OCI-M2 (cell line): ENCODE measurements around the gene HEATR5A.
"Not testable (repeated sequence)": the region's sequence is repeated elsewhere in the genome, so short reads cannot be mapped to it uniquely, and the experiment has no call there.

ENCODE experiments used
- DNase-seq: peaks from one replicate; lab custom pipeline; 2025; ENCODE audit not compliant: unreplicated experiment; lab: John Stamatoyannopoulos, UW

Gene HEATR5A

DNA sequence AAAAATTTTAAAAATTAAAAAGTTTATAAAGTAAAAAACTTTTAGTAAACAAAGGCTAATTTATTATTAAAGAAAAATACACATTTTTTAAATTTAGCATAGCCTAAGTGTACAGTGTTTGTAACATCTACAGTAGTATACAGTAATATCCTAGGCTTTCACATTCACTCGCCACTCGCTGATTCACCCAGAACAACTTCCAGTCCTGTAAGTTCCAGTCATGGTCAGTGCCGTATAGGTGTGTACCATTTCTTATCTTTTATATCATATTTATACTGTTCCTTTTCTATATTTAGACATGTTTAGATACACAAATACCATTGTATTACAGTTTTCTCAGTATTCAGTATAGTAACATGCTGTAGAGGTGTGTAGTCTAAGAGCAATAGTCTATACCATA lies 28.9 kb downstream of the HEATR5A start:
- no peak for DNase-seq

DNA sequence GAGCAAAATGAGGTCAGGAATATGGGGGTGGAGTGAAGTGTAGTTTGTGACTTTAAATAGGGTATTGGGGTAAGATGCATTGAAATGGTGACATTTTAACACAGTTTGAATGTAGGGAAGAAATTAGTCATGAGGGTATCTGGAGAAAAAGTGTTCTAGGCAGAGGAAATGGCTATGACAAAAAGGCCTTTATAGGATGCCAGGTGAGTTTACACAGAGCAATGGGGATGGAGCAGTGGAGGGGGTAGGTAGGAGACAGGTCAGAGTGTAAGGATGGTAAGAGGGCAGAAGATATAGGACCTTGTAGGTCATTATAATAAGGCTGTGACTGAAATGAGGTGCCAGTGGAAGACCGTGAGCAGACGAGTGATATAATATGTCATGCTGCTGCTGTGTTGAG lies 30.4 kb downstream of the HEATR5A start:
- DNase-seq, result no peak

DNA sequence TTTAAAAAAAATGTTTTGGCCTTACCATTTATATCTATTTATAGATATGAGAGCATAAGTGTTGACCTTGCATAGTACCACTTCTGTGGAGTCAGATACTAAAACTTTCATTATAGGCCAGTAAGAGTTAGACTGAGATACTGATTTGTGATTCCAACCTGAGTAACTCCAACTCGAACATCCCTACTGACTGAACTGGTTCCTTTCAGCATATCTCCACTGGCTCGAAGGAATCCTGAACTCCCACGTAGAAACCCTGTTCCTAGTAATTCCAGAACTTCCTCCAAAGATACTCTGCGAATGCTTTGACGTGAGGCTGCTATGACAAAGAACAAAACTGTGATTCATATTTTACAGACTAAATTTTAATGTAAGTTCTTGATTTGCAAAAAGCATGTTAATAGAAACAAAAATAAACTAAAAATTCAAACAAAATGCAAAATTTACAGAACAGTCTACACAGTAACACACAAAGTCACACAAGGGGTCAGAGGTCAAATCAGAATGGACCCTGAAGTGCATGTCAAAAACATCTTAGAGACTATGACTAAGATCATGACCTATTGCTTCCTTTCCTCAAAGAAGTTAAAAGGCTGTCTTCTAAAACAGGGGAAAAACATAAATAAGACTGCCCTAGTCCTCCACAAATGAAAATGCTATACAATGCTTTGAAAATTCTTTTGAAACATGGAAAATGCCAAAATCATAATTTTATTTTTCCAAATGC lies 31.5 kb downstream of the HEATR5A start:
- DNase-seq, result no peak

DNA sequence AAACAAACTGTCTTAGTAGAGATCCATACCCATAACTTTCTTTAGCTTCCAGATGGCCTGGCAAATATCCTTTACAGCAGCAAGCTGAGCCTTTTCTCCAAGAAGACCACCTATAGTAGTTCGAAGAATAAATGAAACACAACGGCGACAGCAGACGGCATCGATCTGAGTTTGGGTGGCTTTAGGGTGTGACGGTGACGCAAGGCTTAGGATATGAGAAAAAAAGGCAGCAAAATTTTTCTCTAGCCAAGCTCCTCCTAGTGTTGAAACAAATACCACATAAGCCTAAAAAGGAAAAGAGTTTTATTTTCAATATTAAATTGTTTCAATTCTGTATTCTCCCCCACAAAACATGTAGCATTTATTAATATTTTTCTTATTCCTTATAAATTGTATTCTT lies 33.3 kb downstream of the HEATR5A start:
- DNase-seq, result no peak

DNA sequence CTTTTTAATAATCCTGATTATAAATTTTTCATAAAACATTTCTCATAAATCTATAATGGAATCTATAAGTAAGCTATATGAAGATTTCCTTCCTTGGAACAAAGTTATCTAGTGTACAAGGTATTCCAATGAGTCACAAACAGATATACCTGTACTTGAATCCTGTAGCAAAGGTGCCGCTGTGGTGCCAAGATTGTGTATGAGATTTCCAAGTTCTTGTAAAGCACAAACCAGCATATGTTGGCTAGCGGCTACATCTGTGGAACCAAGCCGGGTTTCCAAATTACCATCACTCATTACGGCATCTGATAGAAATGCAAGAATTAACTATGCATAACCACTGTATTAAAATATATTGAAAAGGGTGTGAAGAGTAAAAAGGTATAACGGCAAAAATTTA lies 34.1 kb downstream of the HEATR5A start:
- DNase-seq, result no peak

DNA sequence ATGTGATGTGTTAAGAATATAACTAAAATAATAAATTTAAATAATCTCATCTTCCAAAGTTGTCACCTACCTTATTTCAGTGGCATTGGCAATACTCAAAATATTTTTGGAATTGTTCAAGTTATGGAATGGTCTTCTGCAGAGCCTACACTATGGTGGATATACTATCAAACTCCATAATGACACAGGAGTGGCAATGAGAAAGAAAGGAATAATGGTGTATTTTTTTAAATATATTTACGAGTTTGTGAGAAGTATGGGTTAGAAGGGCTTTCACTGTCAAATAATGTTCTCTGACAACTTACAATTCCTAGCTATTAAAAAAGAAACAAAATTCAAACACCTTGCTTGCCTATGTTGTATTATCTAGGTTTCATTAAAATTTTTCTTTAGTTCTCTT lies 38.1 kb downstream of the HEATR5A start:
- DNase-seq, result no peak

DNA sequence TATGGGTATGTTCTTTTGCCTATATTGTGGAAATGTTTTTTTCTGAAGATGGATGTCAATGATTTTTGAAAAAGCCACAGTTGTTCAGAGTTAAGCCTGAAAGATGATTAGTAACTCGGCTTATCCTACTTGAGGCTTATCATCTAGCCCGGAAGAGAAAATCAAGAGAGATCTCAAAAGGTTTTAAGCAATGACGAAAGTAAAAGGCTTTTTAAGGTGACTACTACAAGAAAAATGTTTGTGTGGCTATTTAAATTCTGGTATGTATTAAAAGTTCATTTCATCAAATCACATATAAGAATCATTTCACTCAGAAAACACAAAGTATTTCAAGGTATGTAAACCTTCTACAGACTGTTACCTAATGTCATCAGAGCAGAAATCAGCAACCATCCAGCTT lies 40.2 kb downstream of the HEATR5A start:
- no peak for DNase-seq

DNA sequence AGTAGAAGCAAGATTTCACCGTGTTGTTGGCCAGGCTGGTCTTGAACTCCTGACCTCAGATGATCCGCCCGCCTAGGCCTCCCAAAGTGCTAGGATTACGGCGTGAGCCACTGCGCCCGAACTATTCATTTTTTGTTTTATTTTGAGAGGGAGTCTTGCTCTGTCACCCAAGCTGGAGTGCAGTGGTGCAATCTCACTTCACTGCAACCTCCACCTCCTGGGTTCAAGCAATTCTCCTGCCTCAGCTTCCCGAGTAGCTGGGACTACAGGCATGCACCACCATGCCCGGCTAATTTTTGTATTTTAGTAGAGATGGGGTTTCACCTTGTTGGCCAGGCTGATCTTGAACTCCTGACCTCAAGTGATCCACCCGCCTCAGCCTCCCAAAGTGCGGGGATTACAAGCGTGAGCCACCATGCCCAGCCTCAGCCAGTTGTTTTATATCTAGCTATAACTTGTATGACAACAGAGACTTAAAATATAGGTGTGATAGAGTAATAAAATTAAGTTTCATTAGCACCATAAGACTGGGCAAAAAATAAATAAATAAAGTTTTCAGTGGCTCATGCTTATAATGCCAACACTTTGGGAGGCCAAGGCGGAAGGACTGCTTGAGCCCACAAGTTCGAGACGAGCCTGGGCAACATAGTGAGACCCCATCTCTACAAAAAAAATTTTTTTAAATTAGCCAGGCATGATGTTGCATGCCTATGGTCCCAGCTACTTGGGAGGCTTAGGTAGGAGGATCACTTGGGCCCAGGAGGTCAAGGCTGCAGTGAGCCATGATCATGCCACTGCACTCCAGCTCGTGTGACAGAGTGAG lies 41.0 kb downstream of the HEATR5A start:
- DNase-seq, result not testable (repeated sequence)

DNA sequence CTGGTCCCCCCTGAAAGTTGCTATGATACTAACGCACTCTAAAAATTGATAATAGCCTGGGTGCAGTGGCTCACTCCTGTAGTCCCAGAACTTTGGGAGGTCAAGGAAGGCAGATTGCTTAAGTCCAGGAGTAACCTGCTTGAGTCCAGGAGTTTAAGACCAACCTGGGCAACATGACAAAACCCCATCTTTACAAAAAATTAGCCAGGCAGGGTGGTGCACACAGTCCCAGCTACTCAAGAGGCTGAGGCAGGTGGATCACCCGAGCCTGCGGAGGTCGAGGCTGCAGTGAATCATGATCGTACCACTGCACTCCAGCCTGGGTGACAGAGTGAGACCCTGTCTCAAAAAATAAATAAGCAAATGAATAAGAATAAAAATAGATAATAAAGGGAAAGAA lies 42.9 kb downstream of the HEATR5A start:
- no peak for DNase-seq

DNA sequence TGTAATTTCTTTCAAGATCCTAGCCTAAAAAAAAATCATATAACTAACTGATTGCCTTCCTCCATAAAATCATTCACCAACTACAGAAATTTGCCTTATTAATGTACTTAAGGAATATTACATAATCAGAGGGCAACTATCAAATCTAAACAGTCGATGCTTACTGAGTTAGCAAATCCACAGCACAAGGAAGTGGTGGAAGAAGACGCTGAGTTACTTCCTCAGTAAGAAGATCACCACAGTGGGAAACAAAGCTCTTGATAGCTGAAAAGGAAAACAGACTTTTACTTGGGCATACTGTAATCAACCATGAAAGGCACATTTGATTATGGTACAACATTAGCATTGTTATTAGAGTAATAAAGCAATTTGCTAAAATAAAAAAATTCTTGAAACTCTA lies 48.7 kb downstream of the HEATR5A start:
- DNase-seq, result no peak

DNA sequence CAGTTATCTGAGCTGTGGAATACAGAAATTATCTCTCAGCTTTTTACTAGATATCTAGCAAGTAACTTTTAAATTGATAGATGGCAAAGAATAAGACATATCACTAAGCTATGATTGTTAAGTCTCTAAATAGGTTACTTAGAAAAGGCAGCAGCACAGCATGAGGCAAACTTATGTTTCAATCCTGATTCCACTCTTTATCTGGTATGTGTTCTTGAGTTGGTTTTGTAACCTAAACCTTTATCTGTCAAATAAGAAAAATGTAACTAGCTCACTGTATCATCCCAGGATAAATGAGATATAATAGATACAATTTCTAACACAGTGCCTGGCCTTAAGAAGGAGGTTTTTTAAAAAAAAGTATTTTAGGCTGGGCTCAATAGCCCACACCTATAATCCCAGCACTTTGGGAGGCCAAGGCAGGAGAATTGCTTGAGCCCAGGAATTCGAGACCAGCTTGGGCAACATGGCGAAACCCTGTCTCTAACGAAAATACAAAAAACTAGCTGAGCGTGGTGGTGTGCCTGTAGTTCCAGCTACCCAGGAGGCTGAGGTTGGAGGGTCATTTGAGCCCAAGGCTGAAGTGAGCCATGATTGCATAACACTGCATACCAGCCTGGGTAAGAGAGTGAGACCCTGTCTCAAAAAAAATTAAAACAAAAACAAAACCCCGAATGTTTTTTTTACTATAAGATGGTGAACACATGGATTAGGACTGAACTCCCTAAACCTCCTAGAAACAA lies 56.8 kb downstream of the HEATR5A start:
- DNase-seq, result no peak

DNA sequence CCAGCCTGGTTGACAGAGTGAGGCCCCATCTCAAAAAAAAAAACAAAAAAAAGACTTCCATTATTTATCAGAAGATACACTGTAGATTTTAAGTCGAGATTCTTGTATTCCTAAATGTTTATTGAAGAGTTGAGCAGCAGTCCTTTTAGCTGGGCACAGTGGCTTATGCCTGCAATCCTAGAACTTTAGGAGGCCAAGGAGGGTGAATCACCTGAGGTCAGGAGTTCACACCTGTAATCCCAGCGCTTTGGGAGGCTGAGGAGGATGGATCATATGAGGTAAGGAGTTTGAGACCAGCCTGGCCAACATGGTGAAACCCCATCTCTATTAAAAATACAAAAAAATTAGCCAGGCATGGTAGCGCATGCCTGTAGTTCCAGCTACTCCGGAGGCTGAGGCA lies 57.6 kb downstream of the HEATR5A start:
- DNase-seq, result no peak

DNA sequence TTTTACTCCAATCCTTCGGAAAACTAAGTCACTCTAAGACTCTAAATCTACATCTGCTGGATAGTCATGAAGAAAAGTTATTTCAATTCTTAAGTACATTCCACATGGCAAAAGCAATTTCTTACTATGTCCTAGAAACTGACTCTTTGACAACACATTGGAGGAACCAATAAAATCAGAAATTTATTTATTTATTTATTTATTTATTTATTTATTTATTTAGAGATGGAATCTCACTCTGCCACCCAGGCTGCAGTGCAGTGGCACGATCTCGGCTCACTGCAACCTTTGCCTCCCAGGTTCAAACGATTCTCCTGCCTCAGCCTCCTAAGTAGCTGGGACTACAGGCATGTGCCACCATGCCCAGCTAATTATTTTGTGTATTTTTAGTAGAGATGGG lies 58.6 kb downstream of the HEATR5A start:
- DNase-seq, result not testable (repeated sequence)

DNA sequence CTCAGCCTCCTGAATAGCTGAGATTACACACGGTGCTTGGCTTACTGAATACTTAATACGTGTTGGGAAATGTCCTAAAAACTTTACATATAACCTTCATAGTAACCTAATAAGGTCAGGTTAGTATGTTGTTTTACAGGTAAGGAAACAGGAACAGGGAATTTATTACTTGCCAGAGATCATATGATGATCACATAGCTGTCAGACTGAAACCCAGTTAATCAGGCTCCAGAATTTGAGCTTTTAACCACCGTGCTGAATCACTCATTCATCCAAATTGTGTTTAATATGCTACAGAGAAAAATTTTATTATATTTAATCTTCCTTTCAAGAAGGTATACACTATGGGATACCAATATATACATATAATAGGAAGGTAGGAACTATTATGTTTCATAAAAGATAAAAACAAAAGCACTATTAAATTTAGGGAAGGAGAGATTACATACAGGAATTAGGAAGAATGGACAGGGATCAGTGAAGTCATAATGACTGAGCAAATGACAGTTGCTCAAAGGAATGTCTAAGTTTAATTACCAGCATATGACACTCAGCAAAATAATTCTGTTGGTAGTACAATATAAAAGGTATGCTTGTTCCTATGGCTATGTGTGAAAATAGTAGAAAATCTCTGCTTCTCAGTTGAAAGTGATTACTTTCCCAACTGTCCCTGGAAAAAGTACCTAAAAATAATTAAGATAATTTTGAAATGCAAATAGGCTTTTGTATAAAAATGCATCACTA lies 59.3 kb downstream of the HEATR5A start:
- no peak for DNase-seq

DNA sequence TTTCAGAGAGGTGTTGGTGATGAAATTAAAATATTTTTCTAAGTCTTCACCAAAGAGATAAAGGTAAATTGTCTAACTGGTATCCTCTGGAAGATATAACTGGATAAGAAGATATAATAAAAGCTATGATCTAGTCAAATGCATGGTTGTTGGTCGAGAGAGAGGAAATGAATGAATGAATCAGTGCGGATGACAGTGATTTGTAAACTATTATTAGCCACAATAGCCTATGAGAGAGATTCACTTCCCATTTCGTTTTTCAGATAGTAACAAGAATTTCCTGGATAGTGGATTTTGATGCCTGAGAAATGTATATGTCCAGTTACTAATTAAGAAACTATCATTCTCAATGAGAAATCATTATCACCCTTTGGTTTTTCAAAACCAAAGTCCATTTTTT lies 63.1 kb downstream of the HEATR5A start:
- DNase-seq, result no peak

DNA sequence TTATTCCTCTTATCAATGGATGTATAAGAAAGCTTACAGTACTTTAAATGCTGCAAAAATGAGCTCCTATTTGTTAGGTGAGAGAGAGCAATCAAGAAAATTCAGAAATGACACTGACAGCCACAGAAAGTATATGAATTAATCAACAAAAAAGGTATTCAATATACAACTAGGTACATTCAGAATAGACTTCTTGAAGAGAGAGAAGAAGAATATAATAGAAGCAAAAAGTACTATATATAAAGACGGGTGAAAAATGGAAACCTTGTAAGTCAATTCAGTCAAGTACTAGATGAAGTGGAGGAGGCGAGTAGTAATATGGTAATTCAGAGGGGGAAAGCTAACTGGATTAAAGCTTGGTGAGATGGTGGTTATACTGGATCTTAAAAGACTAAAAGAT lies 74.3 kb downstream of the HEATR5A start:
- DNase-seq, result no peak

DNA sequence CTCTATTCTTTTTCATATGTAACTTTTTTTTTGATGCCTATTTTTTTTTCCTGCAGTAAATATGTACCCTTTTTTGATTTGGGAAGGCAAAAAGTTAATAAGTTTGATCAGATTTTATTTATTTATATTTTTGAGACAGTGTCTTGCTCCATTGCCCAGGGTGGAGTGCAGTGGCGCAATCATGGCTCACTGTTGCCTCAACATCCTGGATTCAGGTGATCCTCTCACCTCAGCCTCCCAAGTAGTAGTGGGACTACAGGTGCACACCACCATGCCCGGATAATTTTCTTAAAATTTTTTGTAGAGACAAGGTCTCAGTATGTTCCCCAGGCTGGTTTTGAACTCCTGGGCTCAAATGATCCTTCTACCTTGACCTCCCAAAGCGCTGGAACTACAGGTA lies 79.1 kb downstream of the HEATR5A start:
- DNase-seq, result no peak

DNA sequence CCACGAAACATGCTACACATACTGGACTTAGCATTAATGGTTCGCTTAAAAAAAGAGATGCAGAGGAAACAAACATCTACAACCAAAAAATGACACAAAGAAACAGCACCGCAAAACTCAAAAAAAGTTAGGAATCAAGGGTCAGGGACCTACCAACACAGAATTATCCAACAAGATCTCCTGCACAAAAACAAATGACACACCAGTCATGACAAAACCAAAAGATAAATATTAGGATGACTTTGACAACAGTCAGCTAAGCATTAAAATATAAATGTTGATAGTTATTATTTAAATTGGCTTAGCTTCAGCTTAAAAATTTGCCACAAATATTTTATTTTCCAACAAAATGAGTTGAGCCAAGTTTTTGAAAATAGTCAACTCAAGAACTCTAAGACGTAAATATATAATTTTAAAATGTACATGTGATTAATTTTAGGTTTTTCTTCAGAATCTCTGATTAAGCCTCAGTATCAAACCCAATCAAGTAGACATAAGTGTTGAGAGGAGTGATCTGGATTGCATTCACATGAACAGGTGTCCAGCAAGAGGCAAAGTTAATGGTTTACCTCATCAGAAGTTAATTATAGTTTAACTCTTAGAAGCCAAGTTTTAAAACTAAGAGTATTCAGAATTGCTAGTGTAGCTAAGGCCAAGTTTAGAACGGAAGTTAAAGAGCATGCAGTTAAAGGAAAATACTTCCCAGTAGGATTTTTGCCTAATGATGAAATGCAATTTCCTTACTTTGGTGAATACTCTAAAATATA lies 79.9 kb downstream of the HEATR5A start:
- no peak for DNase-seq

DNA sequence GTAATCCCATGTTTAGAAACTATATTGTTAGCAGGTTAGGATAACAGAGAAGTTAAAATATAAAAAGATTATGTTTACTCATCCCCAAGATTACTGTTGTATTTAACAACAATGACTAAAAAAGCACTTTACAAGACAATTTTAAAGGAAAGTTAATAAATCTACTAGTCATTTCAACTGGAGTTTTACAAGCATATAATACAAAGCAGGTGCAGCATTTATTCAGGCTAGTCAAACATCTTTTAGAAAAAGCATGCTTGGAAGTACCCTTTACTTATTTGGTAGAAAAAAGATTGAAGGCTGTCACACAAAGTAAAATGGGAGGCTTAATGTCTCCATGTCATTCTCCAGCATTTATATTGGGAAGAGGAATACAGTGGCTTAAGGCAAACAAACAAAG lies 80.6 kb downstream of the HEATR5A start:
- DNase-seq, result no peak

DNA sequence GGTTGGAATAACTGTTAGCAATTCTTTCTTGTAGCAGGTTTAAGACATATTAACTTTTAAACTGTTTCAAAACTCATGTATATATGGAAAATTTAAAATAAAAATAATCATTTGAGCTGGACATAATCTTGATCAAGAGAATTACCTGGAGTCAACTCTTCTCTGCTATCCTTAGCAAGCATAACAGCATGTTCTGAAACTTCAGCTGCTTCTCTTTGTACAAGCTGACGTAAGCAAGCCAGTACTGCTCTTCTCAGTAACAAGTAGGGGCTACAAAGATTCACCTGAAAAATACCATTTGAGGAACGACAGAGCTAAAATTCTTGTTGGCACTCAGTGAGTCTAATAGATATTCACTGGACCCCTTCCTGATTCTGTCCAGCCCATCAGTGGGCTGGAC lies 83.0 kb downstream of the HEATR5A start:
- no peak for DNase-seq

DNA sequence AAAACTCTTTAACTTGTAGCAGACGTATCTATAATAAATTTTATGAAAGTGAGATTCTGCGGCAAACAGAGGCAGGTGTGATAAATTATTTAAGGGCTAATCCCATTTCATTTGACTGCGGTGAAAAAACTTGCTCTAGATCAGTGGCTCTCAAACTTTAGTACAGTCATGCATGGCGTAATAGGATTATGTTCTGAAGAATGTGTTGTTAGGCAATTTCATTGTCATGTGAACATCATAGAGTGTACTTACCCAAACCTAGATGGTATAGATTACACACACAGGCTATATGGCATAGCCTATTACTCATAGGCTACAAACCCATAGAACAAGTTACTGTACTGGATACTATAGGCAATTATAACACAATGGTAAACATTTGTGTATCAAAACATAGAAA lies 83.7 kb downstream of the HEATR5A start:
- no peak for DNase-seq
